HFFc6 (cell line): ENCODE results near the gene SLC3A2. TPM values are rescaled to one million over a fixed set of nuclear protein-coding genes. Genes with fewer than 3 reads are reported as not detected.
"Not testable (repeated sequence)": the region's sequence is repeated elsewhere in the genome, so short reads cannot be mapped to it uniquely, and the experiment has no call there.

ENCODE experiments used
- DNase-seq: peaks from one replicate; pipeline ENCODE4 v3.0.0-alpha.2; 2018
- H3K27ac Mint-ChIP-seq: 2 replicates; pipeline ENCODE4 v1.8.0; 2020; ENCODE audit warnings: mild to moderate bottlenecking, mixed read lengths
- H3K27me3 Mint-ChIP-seq: 2 replicates; pipeline ENCODE4 v1.8.0; 2021; ENCODE audit warnings: mild to moderate bottlenecking, moderate library complexity, mixed read lengths; ENCODE audit not compliant: insufficient read depth
- H3K36me3 Mint-ChIP-seq: 2 replicates; pipeline ENCODE4 v1.8.0; 2021; ENCODE audit warnings: low read depth, mixed read lengths
- H3K4me1 Mint-ChIP-seq: 2 replicates; pipeline ENCODE4 v1.8.0; 2020; ENCODE audit warnings: low read depth, mixed read lengths
- H3K4me3 Mint-ChIP-seq: 2 replicates; pipeline ENCODE4 v1.8.0; 2020; ENCODE audit warnings: mild to moderate bottlenecking, moderate library complexity, mixed read lengths
- H3K9me3 Mint-ChIP-seq: 2 replicates; pipeline ENCODE4 v1.8.0; 2020; ENCODE audit warnings: mild to moderate bottlenecking, mixed read lengths
- total RNA-seq, 6 experiments: library from RNA; stranded (reverse); fragmentation: NEBNext Ultra II Directional; extraction: Animal tissue kit (Norgen Biotek cat#: 25700); gene quantifications; 2 replicates in 1 of 6; 3 replicates in 5 of 6; pipeline ENCODE4 v1.2.3, GENCODE V29; 2021
- TF ChIP-seq, protein P1 (sequence below): fragments of 200-600 bp; sonication (generic); IDR thresholded peaks from 2 replicates; pipeline ENCODE4 v1.5.0; 2021; ENCODE audit warnings: antibody characterized with exemption, mild to moderate bottlenecking

The SLC3A2 gene
- total RNA-seq, 6 experiments from 2014 or later: 140 to 206 (median 180) TPM

DNA sequence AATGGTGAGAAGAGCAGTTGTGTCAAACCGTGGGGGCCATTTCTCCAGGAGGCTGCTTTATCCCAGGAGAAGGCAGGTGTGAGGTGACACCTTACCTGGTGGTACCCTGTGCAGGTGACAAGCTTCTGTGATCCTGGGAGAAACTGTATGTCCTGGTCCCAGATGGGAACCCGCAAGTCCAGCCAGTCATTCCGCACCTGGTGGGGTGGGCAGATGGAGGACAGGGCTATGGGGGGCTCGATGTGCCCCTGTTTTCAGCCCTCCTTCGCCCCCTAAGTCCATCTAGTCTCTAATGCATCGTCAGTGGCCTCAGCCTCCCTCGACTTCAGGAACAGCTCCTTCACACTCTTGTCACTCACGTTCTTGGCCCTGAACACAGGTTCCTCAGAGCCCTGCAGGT, 45.4 kb upstream of the SLC3A2 start:
- Mint-ChIP-seq H3K36me3 (peaks cover 32% of the 10 kb centered on the region), H3K4me3 (no peak overlapping the region), H3K27ac (no peak overlapping the region), H3K4me1 (peaks cover 47% of the 10 kb centered on the region), H3K27me3 (peaks cover 17% of the 10 kb centered on the region), H3K9me3 (no peaks in the 10 kb centered on the region)
- DNase-seq: no peak
- TF ChIP-seq, protein P1, sequence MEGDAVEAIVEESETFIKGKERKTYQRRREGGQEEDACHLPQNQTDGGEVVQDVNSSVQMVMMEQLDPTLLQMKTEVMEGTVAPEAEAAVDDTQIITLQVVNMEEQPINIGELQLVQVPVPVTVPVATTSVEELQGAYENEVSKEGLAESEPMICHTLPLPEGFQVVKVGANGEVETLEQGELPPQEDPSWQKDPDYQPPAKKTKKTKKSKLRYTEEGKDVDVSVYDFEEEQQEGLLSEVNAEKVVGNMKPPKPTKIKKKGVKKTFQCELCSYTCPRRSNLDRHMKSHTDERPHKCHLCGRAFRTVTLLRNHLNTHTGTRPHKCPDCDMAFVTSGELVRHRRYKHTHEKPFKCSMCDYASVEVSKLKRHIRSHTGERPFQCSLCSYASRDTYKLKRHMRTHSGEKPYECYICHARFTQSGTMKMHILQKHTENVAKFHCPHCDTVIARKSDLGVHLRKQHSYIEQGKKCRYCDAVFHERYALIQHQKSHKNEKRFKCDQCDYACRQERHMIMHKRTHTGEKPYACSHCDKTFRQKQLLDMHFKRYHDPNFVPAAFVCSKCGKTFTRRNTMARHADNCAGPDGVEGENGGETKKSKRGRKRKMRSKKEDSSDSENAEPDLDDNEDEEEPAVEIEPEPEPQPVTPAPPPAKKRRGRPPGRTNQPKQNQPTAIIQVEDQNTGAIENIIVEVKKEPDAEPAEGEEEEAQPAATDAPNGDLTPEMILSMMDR: no peak

- Mint-ChIP-seq H3K27ac (no peak within 1 kb of the TSS), H3K36me3 (peaks cover 21% of the 10 kb centered on the region), H3K4me1 (peaks cover 35% of the 10 kb centered on the region), H3K9me3 (no peaks in the 10 kb centered on the region), H3K4me3 (no peak within 1 kb of the TSS), H3K27me3 (peaks cover 10% of the 10 kb centered on the region)
- TF ChIP-seq, protein P1: 0 out of 2 replicates have a peak, but pooled peaks have one; percentile 9
- peak; percentile 90 for DNase-seq
Observed at GRCh38 chr11:62839050-62839945, 41.4 kb upstream of the SLC3A2 start, which contains the start of gene WDR74. Gene WDR74 (minus strand): TSS chr11:62839590. CDS start chr11:62839570, 20 bp downstream.

DNA sequence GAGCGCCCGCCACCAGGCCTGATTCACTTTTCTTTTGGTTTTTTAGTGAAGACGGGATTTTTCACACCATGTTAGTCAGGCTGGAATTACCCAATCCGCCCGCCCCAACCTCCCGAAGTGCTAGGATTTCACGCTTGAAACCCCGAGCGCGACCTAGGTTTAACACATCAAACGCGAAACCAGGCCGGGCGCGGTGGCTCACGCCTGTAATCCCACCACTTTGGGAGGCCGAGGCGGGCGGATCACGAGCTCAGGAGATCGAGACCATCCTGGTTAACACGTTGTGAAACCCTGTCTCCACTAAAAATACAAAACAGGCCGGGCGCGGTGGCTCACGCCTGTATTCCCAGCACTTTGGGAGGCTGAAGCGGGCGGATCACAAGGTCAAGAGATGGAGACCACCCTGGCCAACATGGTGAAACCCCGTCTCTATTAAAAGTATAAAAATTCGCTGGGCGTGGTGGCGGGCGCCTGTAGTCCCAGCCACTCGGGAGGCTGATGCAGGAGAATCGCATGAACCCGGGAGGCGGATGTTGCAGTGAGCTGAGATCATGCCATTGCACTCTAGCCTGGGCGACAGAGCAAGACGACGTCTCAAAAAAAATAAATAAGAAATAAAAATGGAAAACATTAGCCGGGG, 39.9 kb upstream of the SLC3A2 start:
- H3K27me3 Mint-ChIP-seq: peaks cover 10% of the 10 kb centered on the region
- H3K27ac Mint-ChIP-seq, H3K4me3 Mint-ChIP-seq, H3K9me3 Mint-ChIP-seq: not testable (repeated sequence)
- peaks cover 29% of the 10 kb centered on the region for H3K4me1 Mint-ChIP-seq
- peak; percentile 99 for DNase-seq
- peaks cover 14% of the 10 kb centered on the region for H3K36me3 Mint-ChIP-seq

DNA sequence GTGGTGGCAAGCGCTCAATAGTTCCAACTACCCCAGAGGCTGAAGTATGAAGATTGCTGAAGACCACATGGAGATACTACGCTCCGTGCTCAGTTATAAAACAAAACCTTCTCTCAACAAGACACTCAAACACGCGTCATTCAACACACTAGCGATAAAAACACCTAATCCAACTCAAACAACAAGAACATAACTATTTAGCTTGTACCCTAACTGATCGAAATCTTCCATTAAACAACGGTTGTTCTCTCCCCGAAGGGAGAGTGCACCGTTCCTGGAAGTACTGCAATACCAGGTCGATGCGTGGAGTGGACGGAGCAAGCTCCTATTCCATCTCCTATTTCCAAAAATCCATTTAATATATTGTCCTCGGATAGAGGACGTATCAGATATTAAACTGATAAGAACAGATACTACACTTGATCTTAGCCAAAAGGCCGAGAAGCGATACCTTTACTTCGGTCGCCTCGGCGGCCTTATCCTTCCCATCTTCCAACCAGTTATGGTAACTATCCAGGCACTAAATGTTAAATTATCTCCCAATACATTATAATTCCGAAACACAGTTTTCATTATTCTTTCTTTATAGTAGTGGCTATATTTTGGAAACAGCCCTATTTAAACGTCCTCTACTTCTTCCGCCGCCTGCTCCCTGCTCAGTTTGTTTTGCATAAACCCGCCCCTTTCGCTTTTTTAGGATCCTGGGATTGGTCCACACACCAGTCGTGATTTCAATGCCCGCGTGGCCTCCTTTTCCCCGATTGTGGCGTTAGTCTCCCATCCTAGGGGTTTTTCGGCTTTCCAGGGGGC, 39.1 kb upstream of the SLC3A2 start:
- H3K4me1 Mint-ChIP-seq: peaks cover 29% of the 10 kb centered on the region
- H3K36me3 Mint-ChIP-seq: peaks cover 14% of the 10 kb centered on the region
- H3K4me3 Mint-ChIP-seq: no peak overlapping the region

DNA sequence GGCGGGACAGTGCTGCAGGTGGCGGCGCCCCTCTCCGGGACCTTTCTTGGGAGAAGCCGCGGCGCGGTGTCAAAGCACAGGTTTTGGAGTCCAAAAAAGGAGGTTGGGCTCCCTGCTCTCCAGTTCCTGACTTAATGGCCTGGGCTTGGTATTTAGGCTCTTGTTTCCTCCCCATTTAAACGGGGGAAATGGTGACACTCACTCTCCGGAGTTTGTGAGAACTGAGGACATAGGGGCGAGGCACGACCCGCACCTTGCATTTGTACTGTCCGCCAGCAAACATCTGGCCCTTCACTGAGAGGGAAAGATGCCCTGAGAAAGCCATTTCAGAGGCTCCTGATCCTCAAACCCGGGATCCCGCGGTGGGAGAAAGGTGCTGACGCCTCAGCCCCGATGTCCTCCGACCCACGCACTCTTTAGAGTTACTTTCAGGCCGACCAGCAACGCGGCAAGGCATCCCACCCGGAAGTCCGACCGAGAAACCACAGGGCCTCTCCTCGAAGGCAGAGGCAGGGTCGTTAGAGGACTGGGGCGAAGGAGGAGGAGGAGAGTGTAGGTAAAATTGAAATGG, 38.4 kb upstream of the SLC3A2 start:
- DNase-seq: no peak
- TF ChIP-seq, protein P1: no peak
- Mint-ChIP-seq H3K27me3 (peaks cover 10% of the 10 kb centered on the region), H3K4me1 (peaks cover 29% of the 10 kb centered on the region), H3K9me3 (no peaks in the 10 kb centered on the region), H3K36me3 (peaks cover 14% of the 10 kb centered on the region), H3K27ac (no peak overlapping the region), H3K4me3 (no peak overlapping the region)

More for the DNA sequence above, 39.1 kb upstream of the SLC3A2 start:
- peak; percentile 100 for DNase-seq
- H3K27me3 Mint-ChIP-seq: peaks cover 10% of the 10 kb centered on the region
- H3K27ac Mint-ChIP-seq: no peak overlapping the region
- H3K9me3 Mint-ChIP-seq: no peaks in the 10 kb centered on the region
- TF ChIP-seq, protein P1: no peak

DNA sequence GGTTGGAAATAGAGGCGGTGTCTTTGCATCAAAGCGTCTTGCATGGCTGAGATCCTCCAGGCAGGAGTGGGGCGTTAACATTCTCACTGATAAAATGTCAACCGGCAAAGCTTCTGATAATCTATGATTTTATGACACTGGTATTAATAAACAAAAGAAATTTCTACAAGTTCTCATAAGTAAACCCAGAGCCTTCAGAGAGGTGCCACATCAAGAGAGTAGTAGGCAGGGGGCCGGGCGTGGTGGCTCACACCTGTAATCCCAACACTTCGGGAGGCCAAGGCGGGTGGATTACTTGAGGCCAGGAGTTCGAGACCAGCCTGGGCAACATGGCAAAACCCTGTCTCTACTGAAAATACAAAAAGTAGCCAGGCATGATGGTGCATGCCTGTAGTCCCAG, 37.8 kb upstream of the SLC3A2 start:
- peaks cover 23% of the 10 kb centered on the region for H3K4me1 Mint-ChIP-seq
- not testable (repeated sequence) for H3K9me3 Mint-ChIP-seq, DNase-seq, H3K27me3 Mint-ChIP-seq, H3K27ac Mint-ChIP-seq, H3K4me3 Mint-ChIP-seq, H3K36me3 Mint-ChIP-seq
